ENCODE results near the gene NSG1. TPM values are rescaled to one million over a fixed set of nuclear protein-coding genes. Genes with fewer than 3 reads are reported as not detected.

NSG1 gene
- total and polyA plus RNA-seq, 9 donors: 9.9 to 103 (median 39.6) TPM

GRCh38 chr4:4436244-4436823 is 49.4 kb downstream of the NSG1 start:
- intact Hi-C loops (cut with DNase I): loop anchor here in 2 of 4 donors (10.0 kb wide), 1 partner anchor 182 kb away; no protein-coding TSS in a partner anchor
- WGBS, 3 donors: 80 to 92% (median 90%) methylated on average over 2 of the region's 2 CpGs
- Histone ChIP-seq H3K27ac (no peak overlapping the region), H3K27me3 (no peaks in the 10 kb centered on the region), H3K4me1 (ENCODE audit: insufficient read depth) (no peaks in the 10 kb centered on the region), H3K9me3 (no peaks in the 10 kb centered on the region), H3K4me3 (no peak overlapping the region), H3K36me3 (no peaks in the 10 kb centered on the region)
- TF ChIP-seq EP300 (IDR thresholded peaks at IDR 0.05) (no peak), POLR2A (IDR thresholded peaks at IDR 0.05) (no peak), CTCF (IDR thresholded peaks at IDR 0.05) (no peak)
- DNase-seq: no peak

GRCh38 chr4:4437798-4438470 is 51.0 kb downstream of the NSG1 start:
- Histone ChIP-seq H3K4me3 (no peak overlapping the region), H3K9me3 (no peaks in the 10 kb centered on the region), H3K4me1 (ENCODE audit: insufficient read depth) (no peaks in the 10 kb centered on the region), H3K27ac (no peak overlapping the region), H3K27me3 (no peaks in the 10 kb centered on the region), H3K36me3 (no peaks in the 10 kb centered on the region)
- 93 to 96% (median 95%) methylated on average over 13 of the region's 13 CpGs for WGBS, 3 donors
- TF ChIP-seq CTCF (IDR thresholded peaks at IDR 0.05) (no peak), POLR2A (IDR thresholded peaks at IDR 0.05) (no peak), EP300 (IDR thresholded peaks at IDR 0.05) (no peak)
- intact Hi-C loops (cut with DNase I): loop anchor here in 2 of 4 donors (10.0 kb wide), 1 partner anchor 183 kb away; no protein-coding TSS in a partner anchor
- DNase-seq: no peak

- H3K4me3 ChIP-seq: no peak overlapping the region
- no peak overlapping the region for H3K27ac ChIP-seq
- H3K27me3 ChIP-seq: no peaks in the 10 kb centered on the region
- H3K9me3 ChIP-seq: no peaks in the 10 kb centered on the region
- TF ChIP-seq POLR2A (IDR thresholded peaks at IDR 0.05) (no peak), EP300 (IDR thresholded peaks at IDR 0.05) (no peak), CTCF (IDR thresholded peaks at IDR 0.05) (no peak)
- intact Hi-C loops (cut with DNase I): loop anchor here in 2 of 4 donors (10.0 kb wide), 1 partner anchor 184 kb away; no protein-coding TSS in a partner anchor
- DNase-seq: no peak
- no peaks in the 10 kb centered on the region for H3K36me3 ChIP-seq
- H3K4me1 ChIP-seq (ENCODE audit: insufficient read depth): no peaks in the 10 kb centered on the region
Observed at GRCh38 chr4:4438891-4439290, 52.0 kb downstream of the NSG1 start.

- no peaks in the 10 kb centered on the region for H3K9me3 ChIP-seq
- DNase-seq: no peak
- no peak overlapping the region for H3K27ac ChIP-seq
- H3K4me3 ChIP-seq: no peak overlapping the region
- no peaks in the 10 kb centered on the region for H3K27me3 ChIP-seq
- H3K36me3 ChIP-seq: no peaks in the 10 kb centered on the region
- intact Hi-C loops (cut with DNase I): loop anchor here in 2 of 4 donors (10.0 kb wide), 1 partner anchor 185 kb away; no protein-coding TSS in a partner anchor
- 76 to 79% (median 77%) methylated on average over 4 of the region's 4 CpGs for WGBS, 3 donors
- TF ChIP-seq CTCF (IDR thresholded peaks at IDR 0.05) (no peak), POLR2A (IDR thresholded peaks at IDR 0.05) (no peak), EP300 (IDR thresholded peaks at IDR 0.05) (no peak)
- no peaks in the 10 kb centered on the region for H3K4me1 ChIP-seq (ENCODE audit: insufficient read depth)
Observed at GRCh38 chr4:4439782-4440181, 52.9 kb downstream of the NSG1 start.
